ENCODE data around the gene RAI2. TPM values are rescaled to one million over a fixed set of nuclear protein-coding genes. Genes with fewer than 3 reads are reported as not detected.
A peak's percentile ranks its signal among the peaks of the same experiment; 100 is the strongest.

The RAI2 gene
- 10 to 100 TPM; 24.4 to 35.3 (median 29.5) TPM for total RNA-seq

DNA sequence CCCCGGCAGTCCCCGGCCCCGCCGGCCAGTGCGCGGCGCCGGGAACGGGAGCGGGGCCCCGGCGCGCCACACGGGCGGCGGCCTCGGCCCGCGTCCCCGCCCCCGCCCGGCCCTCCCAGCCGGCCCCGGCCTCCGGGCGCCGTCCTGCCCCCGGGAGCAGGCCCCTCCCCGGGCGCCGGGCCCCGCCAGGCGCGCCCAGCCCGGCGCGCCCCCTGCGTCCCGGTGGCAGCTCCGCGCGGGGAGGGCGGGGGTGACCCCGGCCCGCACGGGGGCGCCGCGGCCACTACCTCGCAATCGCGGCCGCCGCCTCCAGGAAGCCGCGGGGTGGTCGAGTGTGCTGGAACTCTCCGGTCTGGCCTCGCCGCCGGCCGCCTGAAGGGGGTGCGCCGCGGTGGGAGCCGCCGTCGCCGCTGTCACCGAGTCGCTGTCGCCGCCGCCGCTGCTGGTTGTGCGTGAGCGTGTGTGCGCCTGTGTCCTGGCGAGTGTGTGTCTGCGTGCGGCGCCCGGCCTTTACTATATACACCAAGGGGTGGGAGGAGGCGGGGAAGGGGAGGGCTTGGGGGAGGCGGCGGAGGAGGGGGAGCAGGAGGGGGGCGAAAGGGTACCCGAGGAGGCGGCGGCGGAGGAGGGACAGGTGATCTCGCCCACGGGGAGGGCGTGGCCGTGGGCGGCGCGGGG lies at the start of gene RAI2:
RAI2 (minus strand) TSS at position 488 of the 678 bp plus-strand sequence. CDS start 59,288 bp downstream, outside the sequence.
- no peak for DNase-seq (ENCODE audit: extremely low spot score)
- peak within 1 kb of the TSS; percentile 75 to 79 (median 77) for H3K27ac ChIP-seq (replicated peaks in 1 of 4)
- intact Hi-C loops (cut with DNase I): no loop called here

GRCh38 chrX:17888421-17888820 lies 27.3 kb upstream of the RAI2 start:
- intact Hi-C loops (cut with DNase I): no loop called here
- Histone ChIP-seq H3K4me3 (no peak overlapping the region), H3K4me1 (no peaks in the 10 kb centered on the region), H3K27ac (replicated peaks in 1 of 4) (no peak overlapping the region), H3K36me3 (no peaks in the 10 kb centered on the region), H3K9me3 (no peaks in the 10 kb centered on the region), H3K27me3 (no peaks in the 10 kb centered on the region)
- WGBS: 81% methylated on average over 1 of the region's 1 CpG
- TF ChIP-seq POLR2A (IDR thresholded peaks at IDR 0.05; ENCODE audit: low read depth): no peak
- no peak for TF ChIP-seq EP300 (IDR thresholded peaks at IDR 0.05)
- TF ChIP-seq, protein P1, sequence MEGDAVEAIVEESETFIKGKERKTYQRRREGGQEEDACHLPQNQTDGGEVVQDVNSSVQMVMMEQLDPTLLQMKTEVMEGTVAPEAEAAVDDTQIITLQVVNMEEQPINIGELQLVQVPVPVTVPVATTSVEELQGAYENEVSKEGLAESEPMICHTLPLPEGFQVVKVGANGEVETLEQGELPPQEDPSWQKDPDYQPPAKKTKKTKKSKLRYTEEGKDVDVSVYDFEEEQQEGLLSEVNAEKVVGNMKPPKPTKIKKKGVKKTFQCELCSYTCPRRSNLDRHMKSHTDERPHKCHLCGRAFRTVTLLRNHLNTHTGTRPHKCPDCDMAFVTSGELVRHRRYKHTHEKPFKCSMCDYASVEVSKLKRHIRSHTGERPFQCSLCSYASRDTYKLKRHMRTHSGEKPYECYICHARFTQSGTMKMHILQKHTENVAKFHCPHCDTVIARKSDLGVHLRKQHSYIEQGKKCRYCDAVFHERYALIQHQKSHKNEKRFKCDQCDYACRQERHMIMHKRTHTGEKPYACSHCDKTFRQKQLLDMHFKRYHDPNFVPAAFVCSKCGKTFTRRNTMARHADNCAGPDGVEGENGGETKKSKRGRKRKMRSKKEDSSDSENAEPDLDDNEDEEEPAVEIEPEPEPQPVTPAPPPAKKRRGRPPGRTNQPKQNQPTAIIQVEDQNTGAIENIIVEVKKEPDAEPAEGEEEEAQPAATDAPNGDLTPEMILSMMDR (IDR thresholded peaks at IDR 0.05): peak in 1 of 3 experiments; percentile 5
- no peak for TF ChIP-seq POLR2AphosphoS5 (IDR thresholded peaks at IDR 0.05)
- no peak for DNase-seq (ENCODE audit: extremely low spot score)

More for the DNA sequence above, at the start of gene RAI2:
- Histone ChIP-seq H3K9me3 (no peaks in the 10 kb centered on the region), H3K27me3 (no peaks in the 10 kb centered on the region), H3K36me3 (no peaks in the 10 kb centered on the region), H3K4me3 (peak within 1 kb of the TSS; percentile 67 to 76 (median 68)), H3K4me1 (peaks cover 0 to 12% (median 9%) of the 10 kb centered on the region in 4 donors)
- TF ChIP-seq EP300 (IDR thresholded peaks at IDR 0.05) (no peak), POLR2A (IDR thresholded peaks at IDR 0.05; ENCODE audit: low read depth) (no peak), POLR2AphosphoS5 (IDR thresholded peaks at IDR 0.05) (peak; percentile 29 to 59)
- TF ChIP-seq, protein P1 (IDR thresholded peaks at IDR 0.05): peak in 1 of 3 experiments; percentile 16
- WGBS: 53% methylated on average over 18 of the region's 98 CpGs

DNA sequence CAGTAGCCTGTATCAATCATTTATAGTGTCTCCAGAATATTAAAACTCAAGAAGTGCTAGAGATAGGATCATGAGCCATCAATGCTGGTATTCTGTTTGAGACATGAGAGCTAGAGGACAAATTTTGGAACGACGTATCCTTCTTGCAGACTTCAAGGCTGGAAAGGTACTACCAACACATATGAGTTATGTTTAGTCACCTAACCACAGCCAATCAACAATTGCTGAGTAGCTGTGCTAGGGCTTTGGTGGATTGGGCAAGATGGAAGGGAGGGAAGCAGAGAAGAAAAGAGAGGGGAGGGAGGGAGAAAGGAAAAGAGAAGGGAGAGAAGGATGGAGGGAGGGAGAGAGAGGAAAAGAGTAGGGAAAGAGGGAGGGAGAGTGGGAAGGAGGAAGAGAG lies 21.6 kb upstream of the RAI2 start:
- intact Hi-C loops (cut with DNase I): no loop called here
- H3K36me3 ChIP-seq: no peaks in the 10 kb centered on the region
- WGBS: 87% methylated on average over 2 of the region's 2 CpGs
- peaks cover 0 to 3% (median 0%) of the 10 kb centered on the region in 4 donors for H3K27me3 ChIP-seq
- no peak for DNase-seq (ENCODE audit: extremely low spot score)
- no peak overlapping the region for H3K27ac ChIP-seq (replicated peaks in 1 of 4)
- no peak overlapping the region for H3K4me3 ChIP-seq
- no peaks in the 10 kb centered on the region for H3K4me1 ChIP-seq
- no peaks in the 10 kb centered on the region for H3K9me3 ChIP-seq
- TF ChIP-seq POLR2AphosphoS5 (IDR thresholded peaks at IDR 0.05) (no peak), POLR2A (IDR thresholded peaks at IDR 0.05; ENCODE audit: low read depth) (no peak), EP300 (IDR thresholded peaks at IDR 0.05) (no peak)
- TF ChIP-seq, protein P1 (IDR thresholded peaks at IDR 0.05): no peak

GRCh38 chrX:17878028-17878670 lies 17.1 kb upstream of the RAI2 start:
- intact Hi-C loops (cut with DNase I): no loop called here
- Histone ChIP-seq H3K27ac (replicated peaks in 1 of 4) (no peak overlapping the region), H3K36me3 (no peaks in the 10 kb centered on the region), H3K4me3 (no peak overlapping the region), H3K4me1 (no peaks in the 10 kb centered on the region), H3K9me3 (peaks cover 0 to 4% (median 0%) of the 10 kb centered on the region in 4 donors), H3K27me3 (peaks cover 0 to 3% (median 0%) of the 10 kb centered on the region in 4 donors)
- 55% methylated on average over 2 of the region's 2 CpGs for WGBS
- no peak for DNase-seq (ENCODE audit: extremely low spot score)
- TF ChIP-seq, protein P1 (IDR thresholded peaks at IDR 0.05): no peak
- TF ChIP-seq POLR2AphosphoS5 (IDR thresholded peaks at IDR 0.05) (no peak), POLR2A (IDR thresholded peaks at IDR 0.05; ENCODE audit: low read depth) (no peak), EP300 (IDR thresholded peaks at IDR 0.05) (no peak)
